ENCODE measurements around the gene PSAPL1. TPM values are rescaled to one million over a fixed set of nuclear protein-coding genes. Genes with fewer than 3 reads are reported as not detected.

PSAPL1 gene
- total RNA-seq, 1 experiment from 2014 or later: not detected

DNA sequence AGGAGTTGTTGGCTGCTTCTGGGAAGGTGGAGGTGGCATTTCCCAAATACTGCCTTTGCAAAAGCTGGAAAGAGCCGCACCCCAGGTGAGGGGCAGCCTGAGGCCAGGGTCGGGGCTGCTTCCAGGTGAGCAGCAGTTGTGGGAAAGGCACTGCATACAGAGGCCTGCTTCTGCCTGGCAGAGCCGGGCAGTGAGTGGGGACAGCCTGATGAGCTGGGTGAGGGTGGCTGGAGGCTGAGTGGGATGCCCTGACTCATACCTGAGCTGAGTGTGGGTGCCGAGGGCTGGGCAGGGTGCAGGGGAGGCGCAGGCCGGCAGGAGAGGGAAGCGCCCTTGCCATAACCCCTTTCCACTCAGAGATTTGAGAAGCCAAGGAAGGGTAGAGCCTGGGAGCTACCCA lies 6.5 kb upstream of the PSAPL1 start:
- H3K36me3 ChIP-seq (ENCODE audit: control insufficient read depth, insufficient read depth, low read length): no peaks in the 10 kb centered on the region
- ATAC-seq (no peak), DNase-seq (ENCODE audit: low read depth, low spot score) (no peak)
- ChIA-PET CTCF (no interaction called here), POLR2A (no interaction called here)
- BruUV-seq (replicated peaks): no TSS peak
- H3K27me3 ChIP-seq (ENCODE audit: control insufficient read depth, insufficient read depth, low read length): no peaks in the 10 kb centered on the region
- no peak overlapping the region for H3K4me3 ChIP-seq (ENCODE audit: low read depth in 2 of 2, low read length in 2 of 2)
- no peaks in the 10 kb centered on the region for H3K9me3 ChIP-seq (ENCODE audit: control insufficient read depth, insufficient read depth, low read depth, low read length)
- no peak overlapping the region for H3K27ac ChIP-seq (ENCODE audit: low read length)
- in situ Hi-C loops (cut with HindIII; ENCODE audit: low pct_unique_long_range_greater_than_20kb, low sequenced_read_pairs) (no loop called here), intact Hi-C loops (cut with micrococcal nuclease; ENCODE audit: unreplicated experiment) (no loop called here)
- TF ChIP-seq, protein P1, sequence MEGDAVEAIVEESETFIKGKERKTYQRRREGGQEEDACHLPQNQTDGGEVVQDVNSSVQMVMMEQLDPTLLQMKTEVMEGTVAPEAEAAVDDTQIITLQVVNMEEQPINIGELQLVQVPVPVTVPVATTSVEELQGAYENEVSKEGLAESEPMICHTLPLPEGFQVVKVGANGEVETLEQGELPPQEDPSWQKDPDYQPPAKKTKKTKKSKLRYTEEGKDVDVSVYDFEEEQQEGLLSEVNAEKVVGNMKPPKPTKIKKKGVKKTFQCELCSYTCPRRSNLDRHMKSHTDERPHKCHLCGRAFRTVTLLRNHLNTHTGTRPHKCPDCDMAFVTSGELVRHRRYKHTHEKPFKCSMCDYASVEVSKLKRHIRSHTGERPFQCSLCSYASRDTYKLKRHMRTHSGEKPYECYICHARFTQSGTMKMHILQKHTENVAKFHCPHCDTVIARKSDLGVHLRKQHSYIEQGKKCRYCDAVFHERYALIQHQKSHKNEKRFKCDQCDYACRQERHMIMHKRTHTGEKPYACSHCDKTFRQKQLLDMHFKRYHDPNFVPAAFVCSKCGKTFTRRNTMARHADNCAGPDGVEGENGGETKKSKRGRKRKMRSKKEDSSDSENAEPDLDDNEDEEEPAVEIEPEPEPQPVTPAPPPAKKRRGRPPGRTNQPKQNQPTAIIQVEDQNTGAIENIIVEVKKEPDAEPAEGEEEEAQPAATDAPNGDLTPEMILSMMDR (IDR thresholded peaks at IDR 0.05): no peak
- TF ChIP-seq TCF7L2 (IDR thresholded peaks at IDR 0.05; ENCODE audit: low read depth, low read length) (no peak), POLR2AphosphoS5 (IDR thresholded peaks at IDR 0.05; ENCODE audit: low read depth, low read length) (no peak), SIN3A (IDR thresholded peaks at IDR 0.05; ENCODE audit: borderline replicate concordance, insufficient read depth, low read depth, low read length) (no peak)
- TF ChIP-seq, protein P2, sequence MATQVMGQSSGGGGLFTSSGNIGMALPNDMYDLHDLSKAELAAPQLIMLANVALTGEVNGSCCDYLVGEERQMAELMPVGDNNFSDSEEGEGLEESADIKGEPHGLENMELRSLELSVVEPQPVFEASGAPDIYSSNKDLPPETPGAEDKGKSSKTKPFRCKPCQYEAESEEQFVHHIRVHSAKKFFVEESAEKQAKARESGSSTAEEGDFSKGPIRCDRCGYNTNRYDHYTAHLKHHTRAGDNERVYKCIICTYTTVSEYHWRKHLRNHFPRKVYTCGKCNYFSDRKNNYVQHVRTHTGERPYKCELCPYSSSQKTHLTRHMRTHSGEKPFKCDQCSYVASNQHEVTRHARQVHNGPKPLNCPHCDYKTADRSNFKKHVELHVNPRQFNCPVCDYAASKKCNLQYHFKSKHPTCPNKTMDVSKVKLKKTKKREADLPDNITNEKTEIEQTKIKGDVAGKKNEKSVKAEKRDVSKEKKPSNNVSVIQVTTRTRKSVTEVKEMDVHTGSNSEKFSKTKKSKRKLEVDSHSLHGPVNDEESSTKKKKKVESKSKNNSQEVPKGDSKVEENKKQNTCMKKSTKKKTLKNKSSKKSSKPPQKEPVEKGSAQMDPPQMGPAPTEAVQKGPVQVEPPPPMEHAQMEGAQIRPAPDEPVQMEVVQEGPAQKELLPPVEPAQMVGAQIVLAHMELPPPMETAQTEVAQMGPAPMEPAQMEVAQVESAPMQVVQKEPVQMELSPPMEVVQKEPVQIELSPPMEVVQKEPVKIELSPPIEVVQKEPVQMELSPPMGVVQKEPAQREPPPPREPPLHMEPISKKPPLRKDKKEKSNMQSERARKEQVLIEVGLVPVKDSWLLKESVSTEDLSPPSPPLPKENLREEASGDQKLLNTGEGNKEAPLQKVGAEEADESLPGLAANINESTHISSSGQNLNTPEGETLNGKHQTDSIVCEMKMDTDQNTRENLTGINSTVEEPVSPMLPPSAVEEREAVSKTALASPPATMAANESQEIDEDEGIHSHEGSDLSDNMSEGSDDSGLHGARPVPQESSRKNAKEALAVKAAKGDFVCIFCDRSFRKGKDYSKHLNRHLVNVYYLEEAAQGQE (IDR thresholded peaks at IDR 0.05; ENCODE audit: insufficient read depth in 1 of 2, low read depth in 2 of 2, low read length in 1 of 2): no peak
- H3K4me1 ChIP-seq (ENCODE audit: control insufficient read depth, insufficient read depth, low read length): no peaks in the 10 kb centered on the region

- no TSS peak for BruUV-seq (replicated peaks)
- no peak overlapping the region for H3K4me3 ChIP-seq (ENCODE audit: low read depth in 2 of 2, low read length in 2 of 2)
- CTCF ChIA-PET: no interaction called here
- intact Hi-C loops (cut with micrococcal nuclease; ENCODE audit: unreplicated experiment) (no loop called here), in situ Hi-C loops (cut with HindIII; ENCODE audit: low pct_unique_long_range_greater_than_20kb, low sequenced_read_pairs) (no loop called here)
- ATAC-seq: no peak
- POLR2A ChIA-PET: no interaction called here
- H3K9me3 ChIP-seq (ENCODE audit: control insufficient read depth, insufficient read depth, low read depth, low read length): no peaks in the 10 kb centered on the region
- no peaks in the 10 kb centered on the region for H3K27me3 ChIP-seq (ENCODE audit: control insufficient read depth, insufficient read depth, low read length)
- H3K36me3 ChIP-seq (ENCODE audit: control insufficient read depth, insufficient read depth, low read length): no peaks in the 10 kb centered on the region
- no peaks in the 10 kb centered on the region for H3K4me1 ChIP-seq (ENCODE audit: control insufficient read depth, insufficient read depth, low read length)
- TF ChIP-seq POLR2AphosphoS5 (IDR thresholded peaks at IDR 0.05; ENCODE audit: low read depth, low read length) (no peak), SIN3A (IDR thresholded peaks at IDR 0.05; ENCODE audit: borderline replicate concordance, insufficient read depth, low read depth, low read length) (no peak), TCF7L2 (IDR thresholded peaks at IDR 0.05; ENCODE audit: low read depth, low read length) (no peak)
- TF ChIP-seq, protein P1 (IDR thresholded peaks at IDR 0.05): no peak
- TF ChIP-seq, protein P2 (IDR thresholded peaks at IDR 0.05; ENCODE audit: insufficient read depth in 1 of 2, low read depth in 2 of 2, low read length in 1 of 2): no peak
- no peak overlapping the region for H3K27ac ChIP-seq (ENCODE audit: low read length)
- no peak for DNase-seq (ENCODE audit: low read depth, low spot score)
These were observed 5.0 kb upstream of the PSAPL1 start for GRCh38 chr4:7439699-7440098.
